NCI-H82 (cell line): ENCODE results near the gene FAM118B.

Experiments used
- DNase-seq: peaks from one replicate; lab custom pipeline; 2025; lab: John Stamatoyannopoulos, UW

The FAM118B gene

GRCh38 chr11:126311401-126312291 lies 100.1 kb downstream of the FAM118B start:
- DNase-seq: no peak
